Effector memory CD4-positive, alpha-beta T cell (primary cell): Measurements from ENCODE around the gene SMARCAL1.

Source experiments
- DNase-seq, 3 donors: peaks; one replicate each; pipeline ENCODE4 v3.0.0-alpha.2; 2020
- H3K27ac ChIP-seq: 2 replicates; pipeline ENCODE4 v1.7.0; 2013; ENCODE audit warnings: mild to moderate bottlenecking, low read length, moderate library complexity; ENCODE audit not compliant: insufficient read depth, poor library complexity, severe bottlenecking
- H3K27me3 ChIP-seq: replicated peaks from 2 replicates; pipeline ENCODE4 v1.7.0; 2013; ENCODE audit warnings: mild to moderate bottlenecking, low read length; ENCODE audit not compliant: insufficient read depth, control insufficient read depth, poor library complexity, severe bottlenecking
- H3K36me3 ChIP-seq: 2 replicates; pipeline ENCODE4 v1.7.0; 2013; ENCODE audit warnings: mild to moderate bottlenecking, low read length, moderate library complexity; ENCODE audit not compliant: control insufficient read depth, insufficient read depth
- H3K4me1 ChIP-seq: 2 replicates; pipeline ENCODE4 v1.7.0; 2013; ENCODE audit warnings: low read length, mild to moderate bottlenecking; ENCODE audit not compliant: control insufficient read depth, insufficient read depth, poor library complexity, severe bottlenecking
- H3K4me3 ChIP-seq: 2 replicates; pipeline ENCODE4 v1.7.0; 2013; ENCODE audit warnings: low read length, low read depth, mild to moderate bottlenecking; ENCODE audit not compliant: insufficient read depth, poor library complexity, severe bottlenecking
- H3K9me3 ChIP-seq: 2 replicates; pipeline ENCODE4 v1.7.0; 2013; ENCODE audit warnings: mild to moderate bottlenecking, low read length, moderate library complexity; ENCODE audit not compliant: control insufficient read depth

Gene SMARCAL1

DNA sequence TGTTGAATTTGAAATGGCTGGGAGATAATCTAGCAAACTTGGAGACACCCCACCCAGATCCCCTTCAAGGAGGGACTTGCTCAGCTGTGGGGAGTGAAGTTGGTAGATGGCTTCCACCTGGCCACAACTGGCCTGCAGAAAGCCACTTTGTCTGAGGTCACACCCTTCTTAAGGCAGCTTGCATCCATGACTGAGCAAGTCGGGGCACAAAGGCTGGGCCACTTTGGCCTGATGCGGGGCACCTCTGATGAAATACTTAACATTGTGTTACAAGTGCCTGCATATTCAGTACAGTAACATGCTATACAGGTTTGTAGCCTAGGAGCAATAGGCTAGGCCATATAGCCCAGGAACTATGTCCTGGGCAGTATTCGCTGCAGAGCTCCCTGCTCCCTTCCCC is 73.0 kb downstream of the SMARCAL1 start:
- Histone ChIP-seq H3K36me3 (no peaks in the 10 kb centered on the region), H3K27me3 (no peaks in the 10 kb centered on the region), H3K27ac (no peak overlapping the region), H3K9me3 (no peaks in the 10 kb centered on the region), H3K4me3 (no peak overlapping the region), H3K4me1 (no peaks in the 10 kb centered on the region)
- no peak for DNase-seq

DNA sequence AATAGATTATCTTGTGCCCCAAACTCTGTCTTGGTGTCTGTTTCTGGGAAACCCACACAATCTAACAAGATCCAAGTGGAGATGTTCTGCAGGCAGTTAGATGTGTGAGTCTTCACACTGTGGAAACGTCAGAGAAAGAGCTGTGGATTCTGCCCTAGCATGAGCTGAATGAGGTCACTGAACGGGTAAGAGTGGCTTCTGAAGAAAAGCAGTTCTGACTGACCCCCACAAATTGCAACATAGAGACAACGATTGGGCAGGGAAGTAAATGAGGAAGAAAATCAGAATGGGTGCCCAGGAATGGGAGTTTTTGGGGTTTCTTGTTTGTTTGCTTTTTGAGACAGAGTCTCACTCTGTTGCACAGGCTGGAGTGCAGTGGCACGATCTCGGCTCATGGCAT is 73.5 kb downstream of the SMARCAL1 start:
- H3K36me3 ChIP-seq: no peaks in the 10 kb centered on the region
- no peak overlapping the region for H3K4me3 ChIP-seq
- H3K4me1 ChIP-seq: no peaks in the 10 kb centered on the region
- DNase-seq: no peak
- no peaks in the 10 kb centered on the region for H3K27me3 ChIP-seq
- H3K9me3 ChIP-seq: no peaks in the 10 kb centered on the region
- H3K27ac ChIP-seq: no peak overlapping the region

DNA sequence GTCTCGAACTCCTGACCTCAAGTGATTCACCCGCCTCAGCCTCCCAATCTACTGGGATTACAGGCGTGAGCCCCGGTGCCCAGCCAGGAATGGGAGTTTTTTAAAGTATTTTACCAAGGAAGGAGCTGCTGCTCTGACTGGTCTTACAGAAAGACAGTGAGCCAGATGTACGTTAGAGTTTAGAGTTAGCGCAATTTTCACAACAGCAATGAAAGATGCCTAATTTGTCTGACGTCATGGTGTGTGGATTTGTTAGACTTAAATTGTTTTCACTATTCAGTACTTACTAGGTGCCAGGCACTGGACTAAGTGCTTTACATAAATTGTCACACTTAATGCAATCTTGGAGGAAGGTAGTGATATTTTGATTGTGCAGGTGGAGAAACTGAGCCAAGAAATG is 74.0 kb downstream of the SMARCAL1 start:
- no peak for DNase-seq
- Histone ChIP-seq H3K27ac (no peak overlapping the region), H3K27me3 (no peaks in the 10 kb centered on the region), H3K4me1 (no peaks in the 10 kb centered on the region), H3K36me3 (no peaks in the 10 kb centered on the region), H3K9me3 (no peaks in the 10 kb centered on the region), H3K4me3 (no peak overlapping the region)

DNA sequence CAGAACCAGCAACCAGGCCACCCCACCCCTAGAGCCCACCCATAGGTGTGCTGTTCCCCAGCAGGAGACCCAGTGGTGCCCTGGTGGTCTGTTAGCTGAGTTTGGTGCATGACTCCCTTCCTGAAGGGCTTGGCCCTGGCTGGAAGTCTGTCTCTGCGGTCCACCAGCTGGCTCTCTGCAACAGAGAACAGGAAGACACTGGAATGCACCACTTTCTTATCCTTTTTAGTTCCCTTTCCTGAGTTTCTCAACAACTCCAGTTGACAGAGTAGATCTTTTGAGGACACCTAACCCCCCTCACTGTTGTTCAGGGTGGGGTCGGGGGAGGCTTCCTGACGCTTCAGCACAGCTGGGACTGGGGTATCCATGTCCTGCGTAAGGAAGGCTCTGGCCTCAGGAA is 74.4 kb downstream of the SMARCAL1 start:
- DNase-seq: no peak

DNA sequence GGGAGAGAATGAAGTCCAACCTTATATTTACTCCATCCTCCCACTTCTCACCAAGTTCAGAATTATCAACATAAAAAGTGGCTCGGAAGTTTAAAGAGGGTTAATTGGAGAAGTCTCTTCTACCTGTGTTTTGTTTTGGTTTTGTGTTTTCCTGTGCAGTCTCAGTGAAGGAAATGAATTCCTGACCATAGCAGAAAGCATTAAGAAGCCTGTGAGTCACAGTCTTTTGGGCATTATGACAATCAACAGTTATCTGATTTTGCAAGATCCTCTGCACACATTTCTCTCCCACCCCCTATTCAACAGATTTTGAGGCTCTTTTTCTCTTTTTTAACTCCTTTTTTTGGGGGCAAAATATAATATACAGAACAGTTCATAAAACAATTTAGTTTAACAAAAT is 77.8 kb downstream of the SMARCAL1 start:
- Histone ChIP-seq H3K27me3 (no peaks in the 10 kb centered on the region), H3K4me3 (no peak overlapping the region), H3K27ac (no peak overlapping the region), H3K36me3 (no peaks in the 10 kb centered on the region), H3K9me3 (no peaks in the 10 kb centered on the region), H3K4me1 (no peaks in the 10 kb centered on the region)
- no peak for DNase-seq

More for the DNA sequence above, 74.4 kb downstream of the SMARCAL1 start:
- H3K4me3 ChIP-seq: no peak overlapping the region
- H3K36me3 ChIP-seq: no peaks in the 10 kb centered on the region
- no peaks in the 10 kb centered on the region for H3K4me1 ChIP-seq
- H3K27ac ChIP-seq: no peak overlapping the region
- H3K9me3 ChIP-seq: no peaks in the 10 kb centered on the region
- no peaks in the 10 kb centered on the region for H3K27me3 ChIP-seq

DNA sequence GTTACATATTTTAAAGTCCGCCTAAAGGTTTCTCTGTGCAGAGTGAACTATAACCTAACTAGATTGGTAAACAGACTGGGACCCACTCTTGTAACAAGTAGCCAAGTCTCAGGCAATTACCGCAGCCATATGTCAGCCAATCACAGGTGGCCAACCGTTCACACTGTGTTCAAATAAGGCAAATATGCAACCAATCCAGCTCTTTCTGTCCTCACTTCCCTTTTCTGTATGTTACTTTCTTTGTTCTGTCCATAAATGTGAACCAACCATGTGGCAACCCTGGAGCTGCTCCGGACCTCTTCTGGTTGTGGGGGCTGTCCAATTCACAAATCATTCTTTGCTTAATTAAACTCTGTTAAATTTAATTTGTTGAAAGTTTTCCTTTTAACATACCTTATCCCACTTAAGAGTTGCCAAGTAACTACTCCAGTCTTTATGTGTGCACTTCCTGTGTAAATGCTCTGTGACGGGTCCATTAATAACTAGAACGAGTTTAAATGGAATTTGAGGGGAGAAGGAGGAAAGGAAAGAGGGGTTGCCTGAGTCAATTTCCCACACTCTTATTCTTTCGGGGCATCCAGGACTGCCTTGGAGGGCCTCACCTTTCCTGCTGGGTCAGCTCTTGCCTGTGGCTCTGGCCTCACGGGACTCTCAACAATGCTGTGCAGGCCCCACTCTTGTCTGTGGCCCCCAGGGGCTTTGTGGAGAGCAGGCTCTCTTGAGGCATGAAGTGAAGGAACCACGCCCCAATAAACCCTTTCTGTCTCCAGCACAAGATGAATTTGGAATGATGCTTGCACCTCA is 79.7 kb downstream of the SMARCAL1 start:
- Histone ChIP-seq H3K4me3 (no peak overlapping the region), H3K27me3 (no peaks in the 10 kb centered on the region), H3K27ac (no peak overlapping the region), H3K36me3 (no peaks in the 10 kb centered on the region), H3K9me3 (no peaks in the 10 kb centered on the region), H3K4me1 (no peaks in the 10 kb centered on the region)
- DNase-seq: no peak

DNA sequence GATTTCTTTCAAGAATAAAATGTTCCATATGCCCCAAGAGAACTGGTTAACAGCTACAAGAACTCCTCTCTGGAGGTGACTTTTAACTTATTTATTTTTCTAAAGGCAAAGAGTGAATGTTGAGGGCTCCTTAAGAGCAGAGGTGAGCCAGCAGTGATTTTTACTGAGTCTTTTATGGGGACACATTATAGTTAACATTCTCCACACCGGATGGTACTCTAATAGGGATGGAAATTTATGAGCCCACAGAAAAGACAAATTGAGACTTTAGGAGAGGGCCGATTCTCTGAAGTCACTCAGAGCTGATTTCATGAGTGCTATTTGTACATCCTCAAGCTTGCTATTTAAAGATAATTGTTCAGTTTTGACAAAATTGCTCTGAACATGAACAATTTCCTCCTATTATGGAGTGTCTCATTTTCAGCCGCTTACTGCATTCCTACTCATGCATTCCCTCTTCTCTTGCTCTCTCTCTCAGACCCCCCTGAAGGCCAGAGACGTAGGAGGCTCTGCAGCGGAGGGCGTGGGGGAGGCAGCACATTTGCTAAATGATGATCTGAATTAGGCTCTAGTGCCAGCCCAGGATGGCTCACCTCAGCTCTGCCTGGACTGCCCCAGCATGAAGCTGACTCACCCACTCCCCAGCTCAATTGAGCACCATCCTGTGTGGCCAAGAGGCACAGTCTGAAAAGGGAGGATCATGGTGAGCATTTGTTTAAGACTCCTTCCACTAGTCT is 80.5 kb downstream of the SMARCAL1 start:
- H3K27me3 ChIP-seq: no peaks in the 10 kb centered on the region
- H3K27ac ChIP-seq: no peak overlapping the region
- no peak overlapping the region for H3K4me3 ChIP-seq
- H3K4me1 ChIP-seq: peaks cover 3% of the 10 kb centered on the region
- H3K9me3 ChIP-seq: no peaks in the 10 kb centered on the region
- no peak for DNase-seq
- H3K36me3 ChIP-seq: no peaks in the 10 kb centered on the region

DNA sequence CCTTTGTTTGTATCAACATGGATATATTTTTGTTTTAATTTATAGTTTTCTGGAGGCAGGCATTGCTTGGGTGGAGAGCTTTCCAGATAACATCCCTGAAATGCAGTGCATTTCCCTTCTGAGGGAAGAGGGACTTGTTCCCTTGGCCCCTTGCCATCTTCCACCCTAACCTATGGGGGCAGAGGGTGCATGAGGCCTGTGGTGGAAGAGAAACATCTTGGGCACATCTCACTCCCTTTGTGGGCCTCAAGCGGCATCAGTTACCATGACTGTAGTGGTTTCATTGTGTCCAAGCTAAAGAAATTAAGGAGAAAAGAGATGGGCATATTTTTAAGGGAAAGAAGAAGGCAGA is 81.0 kb downstream of the SMARCAL1 start:
- no peak overlapping the region for H3K4me3 ChIP-seq
- DNase-seq: no peak
- peaks cover 8% of the 10 kb centered on the region for H3K4me1 ChIP-seq
- H3K27ac ChIP-seq: no peak overlapping the region
- no peaks in the 10 kb centered on the region for H3K9me3 ChIP-seq
- H3K36me3 ChIP-seq: no peaks in the 10 kb centered on the region
- no peaks in the 10 kb centered on the region for H3K27me3 ChIP-seq

DNA sequence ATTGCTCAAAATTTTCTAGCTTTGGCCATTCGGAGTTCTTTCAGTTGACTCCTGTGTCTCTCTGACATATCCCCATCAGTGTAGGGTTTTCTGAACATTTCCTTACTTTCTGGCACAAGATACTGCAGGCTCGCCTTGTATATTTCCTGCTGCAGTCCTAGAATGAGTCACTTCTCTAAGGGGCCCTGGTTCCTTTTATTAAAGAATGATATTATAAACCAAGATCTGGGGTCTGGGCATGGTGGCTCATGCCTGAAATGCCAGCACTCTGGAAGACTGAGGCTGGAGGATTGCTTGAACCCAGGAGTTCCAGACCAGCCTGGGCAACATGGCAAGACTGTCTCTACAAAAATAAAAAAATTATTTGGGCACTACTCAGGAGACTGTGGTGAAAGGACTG is 83.4 kb downstream of the SMARCAL1 start:
- H3K4me1 ChIP-seq: peaks cover 20% of the 10 kb centered on the region

DNA sequence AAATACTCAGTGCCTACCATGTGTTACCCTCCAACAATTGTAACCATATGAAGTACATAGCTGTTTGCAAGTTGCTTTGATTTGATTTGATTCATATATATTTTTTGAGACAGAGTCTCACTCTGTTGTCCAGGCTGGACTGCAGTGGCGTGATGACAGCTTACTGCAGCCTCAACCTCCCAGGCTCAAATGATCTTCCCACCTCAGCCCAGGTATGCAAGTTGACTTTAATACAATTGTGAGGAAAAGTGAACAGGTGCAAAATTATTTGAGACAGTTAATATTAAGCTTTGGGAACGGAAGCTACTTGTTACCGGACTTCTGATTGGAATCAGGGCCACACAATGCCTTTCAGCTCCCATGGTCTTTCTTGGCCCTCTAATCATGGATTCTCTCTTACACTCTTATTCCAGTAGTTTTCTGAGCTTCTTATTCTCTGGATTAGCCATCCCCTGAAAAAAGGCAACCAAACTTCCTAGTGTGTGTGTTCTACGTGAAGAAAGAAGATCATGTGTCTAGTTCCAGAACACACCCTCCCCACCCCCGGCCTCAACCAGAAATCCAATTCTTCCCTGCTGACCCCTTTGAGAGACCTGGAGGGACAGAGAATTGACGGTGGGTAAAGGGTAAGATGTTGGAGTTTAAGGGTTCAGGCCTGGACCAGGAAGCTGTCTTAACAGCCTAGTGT is 85.2 kb downstream of the SMARCAL1 start:
- H3K36me3 ChIP-seq: peaks cover 28% of the 10 kb centered on the region
- no peaks in the 10 kb centered on the region for H3K9me3 ChIP-seq
- peak overlapping the region; percentile 93 for H3K4me3 ChIP-seq
- DNase-seq: no peak
- peaks cover 20% of the 10 kb centered on the region for H3K4me1 ChIP-seq
- H3K27me3 ChIP-seq: no peaks in the 10 kb centered on the region
- no peak overlapping the region for H3K27ac ChIP-seq

More for the DNA sequence above, 83.4 kb downstream of the SMARCAL1 start:
- Histone ChIP-seq H3K36me3 (peaks cover 10% of the 10 kb centered on the region), H3K4me3 (no peak overlapping the region), H3K9me3 (no peaks in the 10 kb centered on the region), H3K27ac (no peak overlapping the region), H3K27me3 (no peaks in the 10 kb centered on the region)
- DNase-seq: no peak
